GM23338 (cell line): ENCODE measurements around the gene KIAA1614. TPM values are rescaled to one million over a fixed set of nuclear protein-coding genes. Genes with fewer than 3 reads are reported as not detected.

ENCODE experiments used
- ATAC-seq: fragments of 200-7000 bp; cut with Tn5 transposase; 3 replicates; pipeline ENCODE4 v1.9.1; 2020
- DNase-seq: peaks from one replicate; pipeline ENCODE4 v3.0.0-alpha.2; 2015; ENCODE audit warnings: low spot score
- H2AFZ ChIP-seq: fragments of 200-600 bp; sonication (generic); 2 replicates; pipeline ENCODE4 v1.8.0; 2016; ENCODE audit warnings: antibody characterized with exemption, mild to moderate bottlenecking, moderate library complexity
- H3F3A ChIP-seq: fragments of 200-600 bp; sonication (generic); replicated peaks from 2 replicates; pipeline ENCODE4 v1.8.0; 2017; ENCODE audit warnings: antibody characterized with exemption, mixed run types, low read depth
- H3K27ac ChIP-seq: fragments of 200-600 bp; sonication (generic); 2 replicates; pipeline ENCODE4 v1.6.1; 2016; ENCODE audit warnings: low read depth
- H3K27me3 ChIP-seq: fragments of 200-600 bp; sonication (generic); 2 replicates; pipeline ENCODE4 v1.8.0; 2016; ENCODE audit warnings: mild to moderate bottlenecking, mixed run types, moderate library complexity; ENCODE audit not compliant: insufficient read depth
- H3K36me3 ChIP-seq: fragments of 200-600 bp; sonication (generic); 2 replicates; pipeline ENCODE4 v1.8.0; 2016; ENCODE audit warnings: mild to moderate bottlenecking; ENCODE audit not compliant: insufficient read depth
- H3K4me1 ChIP-seq: fragments of 200-600 bp; sonication (generic); 2 replicates; pipeline ENCODE4 v1.8.0; 2016; ENCODE audit warnings: mild to moderate bottlenecking, moderate library complexity; ENCODE audit not compliant: insufficient read depth
- H3K4me2 ChIP-seq: fragments of 200-600 bp; sonication (generic); 2 replicates; pipeline ENCODE4 v1.7.1; 2017; ENCODE audit warnings: mixed run types
- H3K4me3 ChIP-seq: fragments of 200-600 bp; sonication (generic); 2 replicates; pipeline ENCODE4 v1.6.1; 2016; ENCODE audit warnings: mixed run types
- H3K79me2 ChIP-seq: fragments of 200-600 bp; sonication (generic); replicated peaks from 2 replicates; pipeline ENCODE4 v1.8.0; 2017; ENCODE audit warnings: mild to moderate bottlenecking; ENCODE audit not compliant: insufficient read depth
- H3K9me2 ChIP-seq: fragments of 200-600 bp; sonication (generic); 2 replicates; pipeline ENCODE4 v1.8.0; 2017; ENCODE audit not compliant: insufficient read depth
- H4K20me1 ChIP-seq: fragments of 200-600 bp; sonication (generic); replicated peaks from 2 replicates; pipeline ENCODE4 v1.8.0; 2017; ENCODE audit warnings: mild to moderate bottlenecking; ENCODE audit not compliant: insufficient read depth
- H3K27ac Mint-ChIP-seq: 2 replicates; pipeline ENCODE4 v1.8.0; 2020; ENCODE audit warnings: inconsistent platforms, mild to moderate bottlenecking, moderate library complexity, mixed read lengths
- H3K27me3 Mint-ChIP-seq: 3 replicates; pipeline ENCODE4 v1.8.0; 2022; ENCODE audit warnings: low read depth, mild to moderate bottlenecking, moderate library complexity, mixed read lengths, inconsistent platforms; ENCODE audit not compliant: insufficient read depth, poor library complexity
- H3K36me3 Mint-ChIP-seq: 3 replicates; pipeline ENCODE4 v1.8.0; 2021; ENCODE audit warnings: low read depth, mild to moderate bottlenecking, inconsistent platforms, moderate library complexity, mixed read lengths
- H3K4me1 Mint-ChIP-seq: 3 replicates; pipeline ENCODE4 v1.8.0; 2020; ENCODE audit warnings: mild to moderate bottlenecking, inconsistent platforms, mixed read lengths
- H3K4me3 Mint-ChIP-seq: 3 replicates; pipeline ENCODE4 v1.8.0; 2021; ENCODE audit warnings: moderate library complexity, mild to moderate bottlenecking, inconsistent platforms, mixed read lengths
- H3K9me3 Mint-ChIP-seq: 3 replicates; pipeline ENCODE4 v1.8.0; 2020; ENCODE audit warnings: moderate library complexity, mild to moderate bottlenecking, inconsistent platforms, mixed read lengths
- CREB1 ChIP-seq: fragments of 250-450 bp; sonication (Bioruptor Pico); IDR thresholded peaks from 2 replicates; pipeline ENCODE4 v1.5.0; 2020; ENCODE audit warnings: low read depth, mild to moderate bottlenecking, moderate library complexity
- EZH2 ChIP-seq: fragments of 200-600 bp; sonication (generic); IDR thresholded peaks from one replicate; pipeline ENCODE4 v1.8.0; 2017; ENCODE audit warnings: antibody characterized with exemption, mild to moderate bottlenecking, low read depth; ENCODE audit not compliant: unreplicated experiment
- EZH2phosphoT487 ChIP-seq: fragments of 200-600 bp; sonication (generic); IDR thresholded peaks from one replicate; pipeline ENCODE4 v1.8.1; 2018; ENCODE audit warnings: antibody characterized with exemption; ENCODE audit not compliant: unreplicated experiment
- JUNB ChIP-seq: IDR thresholded peaks from one replicate; pipeline ENCODE4 v1.6.1; 2016; ENCODE audit warnings: antibody characterized with exemption; ENCODE audit not compliant: unreplicated experiment
- NANOG ChIP-seq: IDR thresholded peaks from 2 replicates; pipeline ENCODE4 v1.6.1; 2016; ENCODE audit warnings: antibody characterized with exemption, borderline replicate concordance
- POLR2AphosphoS5 ChIP-seq: IDR thresholded peaks from 2 replicates; pipeline ENCODE4 v1.6.1; 2016; ENCODE audit warnings: antibody characterized with exemption, low read depth
- STAT1 ChIP-seq: IDR thresholded peaks from one replicate; pipeline ENCODE4 v1.6.1; 2016; ENCODE audit warnings: antibody characterized with exemption; ENCODE audit not compliant: unreplicated experiment
- ZNF114 ChIP-seq: fragments of 250-450 bp; sonication (Bioruptor Pico); IDR thresholded peaks from 2 replicates; pipeline ENCODE4 v1.5.0; 2020; ENCODE audit warnings: mild to moderate bottlenecking, moderate library complexity
- ZNF331 ChIP-seq: fragments of 250-450 bp; sonication (Bioruptor Pico); IDR thresholded peaks from 2 replicates; pipeline ENCODE4 v1.5.0; 2020; ENCODE audit warnings: low read depth, mild to moderate bottlenecking, moderate library complexity
- polyA plus RNA-seq: library from polyadenylated mRNA; unstranded; fragments of >200 nt; fragmentation: Nextera tagmentation; extraction: Ambion mirVana; gene quantifications from 2 replicates; pipeline ENCODE4 v1.2.1, GENCODE V29; 2016
- total RNA-seq: library from RNA; depleted of rRNA; stranded (reverse); fragments of >200 nt; shearing (Covaris generic); gene quantifications from 2 replicates; pipeline ENCODE4 v1.2.3, GENCODE V29; 2014
- TF ChIP-seq, protein P1 (sequence below), 2 experiments: fragments of 200-600 bp in 1 of 2; sonication (generic) in 1 of 2; conservative IDR thresholded peaks; 2 replicates each; pipeline versions ENCODE4 v1.5.1 to v1.6.1; 2016 to 2017; ENCODE audit warnings: antibody characterized with exemption in 2 of 2, low read depth in 2 of 2, mild to moderate bottlenecking in 2 of 2, moderate library complexity in 1 of 2
- TF ChIP-seq, protein P2 (sequence below): IDR thresholded peaks from 2 replicates; pipeline ENCODE4 v1.6.1; 2016; ENCODE audit warnings: antibody characterized with exemption
- TF ChIP-seq, protein P3 (sequence below): fragments of 250-450 bp; sonication (Bioruptor Pico); IDR thresholded peaks from 2 replicates; pipeline ENCODE4 v1.5.0; 2020; ENCODE audit warnings: mild to moderate bottlenecking, moderate library complexity
- TF ChIP-seq, protein P4 (sequence below): IDR thresholded peaks from one replicate; pipeline ENCODE4 v1.6.1; 2018; ENCODE audit warnings: antibody characterized with exemption; ENCODE audit not compliant: unreplicated experiment

Gene KIAA1614
- total and polyA plus RNA-seq, 2 experiments from 2014 or later, result 1.1 to 1.8 TPM

DNA sequence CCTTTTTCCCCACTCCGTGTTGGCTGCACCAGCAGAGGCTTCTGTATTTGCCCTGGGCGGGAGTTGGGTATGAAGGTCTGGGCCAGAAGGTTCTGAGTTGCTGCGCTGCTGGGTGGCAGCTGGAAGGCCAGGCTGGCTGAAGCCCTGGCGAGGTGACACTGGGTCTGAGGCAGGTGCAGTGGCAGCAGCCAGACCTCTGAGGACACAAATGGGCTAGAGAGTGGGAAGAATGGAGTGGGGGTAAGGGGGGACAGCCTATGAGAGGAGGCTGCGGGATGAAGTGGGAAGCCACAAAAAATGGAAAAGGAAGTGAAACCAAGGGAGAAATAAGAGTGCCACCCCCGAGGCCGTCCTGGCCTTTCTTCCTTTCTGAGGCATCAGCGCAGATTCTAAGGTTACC lies 56.7 kb downstream of the KIAA1614 start:
- Histone ChIP-seq H4K20me1 (peaks cover 11% of the 10 kb centered on the region), H3K27ac (no peak overlapping the region), H3K36me3 (peaks cover 5% of the 10 kb centered on the region; the same call in 1 of the 2 replicates), H3F3A (no peaks in the 10 kb centered on the region), H3K4me2 (no peak overlapping the region), H3K79me2 (peaks cover 6% of the 10 kb centered on the region), H2AFZ (no peak overlapping the region), H3K4me1 (no peaks in the 10 kb centered on the region), H3K27me3 (no peaks in the 10 kb centered on the region), H3K4me3 (no peak overlapping the region), H3K9me2 (no peaks in the 10 kb centered on the region)
- H3K27me3 Mint-ChIP-seq, result no peaks in the 10 kb centered on the region
- H3K4me3 Mint-ChIP-seq, result no peak overlapping the region
- no peak for ATAC-seq
- TF ChIP-seq, protein P1, sequence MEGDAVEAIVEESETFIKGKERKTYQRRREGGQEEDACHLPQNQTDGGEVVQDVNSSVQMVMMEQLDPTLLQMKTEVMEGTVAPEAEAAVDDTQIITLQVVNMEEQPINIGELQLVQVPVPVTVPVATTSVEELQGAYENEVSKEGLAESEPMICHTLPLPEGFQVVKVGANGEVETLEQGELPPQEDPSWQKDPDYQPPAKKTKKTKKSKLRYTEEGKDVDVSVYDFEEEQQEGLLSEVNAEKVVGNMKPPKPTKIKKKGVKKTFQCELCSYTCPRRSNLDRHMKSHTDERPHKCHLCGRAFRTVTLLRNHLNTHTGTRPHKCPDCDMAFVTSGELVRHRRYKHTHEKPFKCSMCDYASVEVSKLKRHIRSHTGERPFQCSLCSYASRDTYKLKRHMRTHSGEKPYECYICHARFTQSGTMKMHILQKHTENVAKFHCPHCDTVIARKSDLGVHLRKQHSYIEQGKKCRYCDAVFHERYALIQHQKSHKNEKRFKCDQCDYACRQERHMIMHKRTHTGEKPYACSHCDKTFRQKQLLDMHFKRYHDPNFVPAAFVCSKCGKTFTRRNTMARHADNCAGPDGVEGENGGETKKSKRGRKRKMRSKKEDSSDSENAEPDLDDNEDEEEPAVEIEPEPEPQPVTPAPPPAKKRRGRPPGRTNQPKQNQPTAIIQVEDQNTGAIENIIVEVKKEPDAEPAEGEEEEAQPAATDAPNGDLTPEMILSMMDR (conservative IDR thresholded peaks at IDR 0.05; ENCODE audit: low read depth in 2 of 2), result no peak
- TF ChIP-seq, protein P2, sequence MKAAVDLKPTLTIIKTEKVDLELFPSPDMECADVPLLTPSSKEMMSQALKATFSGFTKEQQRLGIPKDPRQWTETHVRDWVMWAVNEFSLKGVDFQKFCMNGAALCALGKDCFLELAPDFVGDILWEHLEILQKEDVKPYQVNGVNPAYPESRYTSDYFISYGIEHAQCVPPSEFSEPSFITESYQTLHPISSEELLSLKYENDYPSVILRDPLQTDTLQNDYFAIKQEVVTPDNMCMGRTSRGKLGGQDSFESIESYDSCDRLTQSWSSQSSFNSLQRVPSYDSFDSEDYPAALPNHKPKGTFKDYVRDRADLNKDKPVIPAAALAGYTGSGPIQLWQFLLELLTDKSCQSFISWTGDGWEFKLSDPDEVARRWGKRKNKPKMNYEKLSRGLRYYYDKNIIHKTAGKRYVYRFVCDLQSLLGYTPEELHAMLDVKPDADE, result no peak
- TF ChIP-seq ZNF331 (CRISPR knock-in tag) (no peak), EZH2 (no peak), EZH2phosphoT487 (no peak), POLR2AphosphoS5 (no peak), ZNF114 (CRISPR knock-in tag) (no peak), JUNB (no peak), CREB1 (CRISPR knock-in tag) (no peak), STAT1 (no peak), NANOG (no peak)
- TF ChIP-seq, protein P3, sequence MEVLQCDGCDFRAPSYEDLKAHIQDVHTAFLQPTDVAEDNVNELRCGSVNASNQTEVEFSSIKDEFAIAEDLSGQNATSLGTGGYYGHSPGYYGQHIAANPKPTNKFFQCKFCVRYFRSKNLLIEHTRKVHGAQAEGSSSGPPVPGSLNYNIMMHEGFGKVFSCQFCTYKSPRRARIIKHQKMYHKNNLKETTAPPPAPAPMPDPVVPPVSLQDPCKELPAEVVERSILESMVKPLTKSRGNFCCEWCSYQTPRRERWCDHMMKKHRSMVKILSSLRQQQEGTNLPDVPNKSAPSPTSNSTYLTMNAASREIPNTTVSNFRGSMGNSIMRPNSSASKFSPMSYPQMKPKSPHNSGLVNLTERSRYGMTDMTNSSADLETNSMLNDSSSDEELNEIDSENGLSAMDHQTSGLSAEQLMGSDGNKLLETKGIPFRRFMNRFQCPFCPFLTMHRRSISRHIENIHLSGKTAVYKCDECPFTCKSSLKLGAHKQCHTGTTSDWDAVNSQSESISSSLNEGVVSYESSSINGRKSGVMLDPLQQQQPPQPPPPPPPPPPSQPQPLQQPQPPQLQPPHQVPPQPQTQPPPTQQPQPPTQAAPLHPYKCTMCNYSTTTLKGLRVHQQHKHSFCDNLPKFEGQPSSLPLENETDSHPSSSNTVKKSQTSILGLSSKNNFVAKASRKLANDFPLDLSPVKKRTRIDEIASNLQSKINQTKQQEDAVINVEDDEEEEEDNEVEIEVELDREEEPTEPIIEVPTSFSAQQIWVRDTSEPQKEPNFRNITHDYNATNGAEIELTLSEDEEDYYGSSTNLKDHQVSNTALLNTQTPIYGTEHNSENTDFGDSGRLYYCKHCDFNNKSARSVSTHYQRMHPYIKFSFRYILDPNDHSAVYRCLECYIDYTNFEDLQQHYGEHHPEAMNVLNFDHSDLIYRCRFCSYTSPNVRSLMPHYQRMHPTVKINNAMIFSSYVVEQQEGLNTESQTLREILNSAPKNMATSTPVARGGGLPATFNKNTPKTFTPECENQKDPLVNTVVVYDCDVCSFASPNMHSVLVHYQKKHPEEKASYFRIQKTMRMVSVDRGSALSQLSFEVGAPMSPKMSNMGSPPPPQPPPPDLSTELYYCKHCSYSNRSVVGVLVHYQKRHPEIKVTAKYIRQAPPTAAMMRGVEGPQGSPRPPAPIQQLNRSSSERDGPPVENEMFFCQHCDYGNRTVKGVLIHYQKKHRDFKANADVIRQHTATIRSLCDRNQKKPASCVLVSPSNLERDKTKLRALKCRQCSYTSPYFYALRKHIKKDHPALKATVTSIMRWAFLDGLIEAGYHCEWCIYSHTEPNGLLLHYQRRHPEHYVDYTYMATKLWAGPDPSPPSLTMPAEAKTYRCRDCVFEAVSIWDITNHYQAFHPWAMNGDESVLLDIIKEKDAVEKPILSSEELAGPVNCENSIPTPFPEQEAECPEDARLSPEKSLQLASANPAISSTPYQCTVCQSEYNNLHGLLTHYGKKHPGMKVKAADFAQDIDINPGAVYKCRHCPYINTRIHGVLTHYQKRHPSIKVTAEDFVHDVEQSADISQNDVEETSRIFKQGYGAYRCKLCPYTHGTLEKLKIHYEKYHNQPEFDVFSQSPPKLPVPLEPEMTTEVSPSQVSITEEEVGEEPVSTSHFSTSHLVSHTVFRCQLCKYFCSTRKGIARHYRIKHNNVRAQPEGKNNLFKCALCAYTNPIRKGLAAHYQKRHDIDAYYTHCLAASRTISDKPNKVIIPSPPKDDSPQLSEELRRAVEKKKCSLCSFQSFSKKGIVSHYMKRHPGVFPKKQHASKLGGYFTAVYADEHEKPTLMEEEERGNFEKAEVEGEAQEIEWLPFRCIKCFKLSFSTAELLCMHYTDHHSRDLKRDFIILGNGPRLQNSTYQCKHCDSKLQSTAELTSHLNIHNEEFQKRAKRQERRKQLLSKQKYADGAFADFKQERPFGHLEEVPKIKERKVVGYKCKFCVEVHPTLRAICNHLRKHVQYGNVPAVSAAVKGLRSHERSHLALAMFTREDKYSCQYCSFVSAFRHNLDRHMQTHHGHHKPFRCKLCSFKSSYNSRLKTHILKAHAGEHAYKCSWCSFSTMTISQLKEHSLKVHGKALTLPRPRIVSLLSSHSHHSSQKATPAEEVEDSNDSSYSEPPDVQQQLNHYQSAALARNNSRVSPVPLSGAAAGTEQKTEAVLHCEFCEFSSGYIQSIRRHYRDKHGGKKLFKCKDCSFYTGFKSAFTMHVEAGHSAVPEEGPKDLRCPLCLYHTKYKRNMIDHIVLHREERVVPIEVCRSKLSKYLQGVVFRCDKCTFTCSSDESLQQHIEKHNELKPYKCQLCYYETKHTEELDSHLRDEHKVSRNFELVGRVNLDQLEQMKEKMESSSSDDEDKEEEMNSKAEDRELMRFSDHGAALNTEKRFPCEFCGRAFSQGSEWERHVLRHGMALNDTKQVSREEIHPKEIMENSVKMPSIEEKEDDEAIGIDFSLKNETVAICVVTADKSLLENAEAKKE (CRISPR knock-in tag), result no peak
- TF ChIP-seq, protein P4, sequence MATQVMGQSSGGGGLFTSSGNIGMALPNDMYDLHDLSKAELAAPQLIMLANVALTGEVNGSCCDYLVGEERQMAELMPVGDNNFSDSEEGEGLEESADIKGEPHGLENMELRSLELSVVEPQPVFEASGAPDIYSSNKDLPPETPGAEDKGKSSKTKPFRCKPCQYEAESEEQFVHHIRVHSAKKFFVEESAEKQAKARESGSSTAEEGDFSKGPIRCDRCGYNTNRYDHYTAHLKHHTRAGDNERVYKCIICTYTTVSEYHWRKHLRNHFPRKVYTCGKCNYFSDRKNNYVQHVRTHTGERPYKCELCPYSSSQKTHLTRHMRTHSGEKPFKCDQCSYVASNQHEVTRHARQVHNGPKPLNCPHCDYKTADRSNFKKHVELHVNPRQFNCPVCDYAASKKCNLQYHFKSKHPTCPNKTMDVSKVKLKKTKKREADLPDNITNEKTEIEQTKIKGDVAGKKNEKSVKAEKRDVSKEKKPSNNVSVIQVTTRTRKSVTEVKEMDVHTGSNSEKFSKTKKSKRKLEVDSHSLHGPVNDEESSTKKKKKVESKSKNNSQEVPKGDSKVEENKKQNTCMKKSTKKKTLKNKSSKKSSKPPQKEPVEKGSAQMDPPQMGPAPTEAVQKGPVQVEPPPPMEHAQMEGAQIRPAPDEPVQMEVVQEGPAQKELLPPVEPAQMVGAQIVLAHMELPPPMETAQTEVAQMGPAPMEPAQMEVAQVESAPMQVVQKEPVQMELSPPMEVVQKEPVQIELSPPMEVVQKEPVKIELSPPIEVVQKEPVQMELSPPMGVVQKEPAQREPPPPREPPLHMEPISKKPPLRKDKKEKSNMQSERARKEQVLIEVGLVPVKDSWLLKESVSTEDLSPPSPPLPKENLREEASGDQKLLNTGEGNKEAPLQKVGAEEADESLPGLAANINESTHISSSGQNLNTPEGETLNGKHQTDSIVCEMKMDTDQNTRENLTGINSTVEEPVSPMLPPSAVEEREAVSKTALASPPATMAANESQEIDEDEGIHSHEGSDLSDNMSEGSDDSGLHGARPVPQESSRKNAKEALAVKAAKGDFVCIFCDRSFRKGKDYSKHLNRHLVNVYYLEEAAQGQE, result no peak
- H3K9me3 Mint-ChIP-seq, result no peaks in the 10 kb centered on the region
- no peak for DNase-seq
- peaks cover 35% of the 10 kb centered on the region for H3K36me3 Mint-ChIP-seq
- 0 out of 3 replicates have a peak, but pooled peaks cover 2% of the 10 kb centered on the region for H3K4me1 Mint-ChIP-seq
- no peak overlapping the region for H3K27ac Mint-ChIP-seq
